ENCODE data around the gene PVRIG.
"Not testable (repeated sequence)": the region's sequence is repeated elsewhere in the genome, so short reads cannot be mapped to it uniquely, and the experiment has no call there.

The PVRIG gene

DNA sequence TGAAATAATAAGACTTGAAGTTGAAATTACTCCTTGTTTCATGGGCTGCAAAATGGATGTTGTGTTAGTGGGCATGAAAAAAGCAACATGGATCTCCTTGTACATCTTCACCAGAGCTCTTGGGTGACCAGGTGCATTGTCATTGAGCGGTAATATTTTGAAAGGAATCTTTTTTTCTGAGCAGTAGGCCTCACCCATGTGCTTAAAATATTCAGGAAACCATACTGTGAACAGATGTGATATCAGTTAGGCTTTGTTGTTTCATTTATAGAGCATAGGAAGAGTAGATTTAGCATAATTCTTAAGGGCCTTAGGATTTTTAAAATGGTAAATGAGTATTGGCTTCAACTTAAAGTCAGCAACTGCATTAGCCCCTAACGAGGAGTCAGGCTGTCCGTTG is 26.8 kb upstream of the PVRIG start:
- in situ Hi-C loops (cut with HindIII; ENCODE audit: low sequenced_read_pairs): no loop called here

DNA sequence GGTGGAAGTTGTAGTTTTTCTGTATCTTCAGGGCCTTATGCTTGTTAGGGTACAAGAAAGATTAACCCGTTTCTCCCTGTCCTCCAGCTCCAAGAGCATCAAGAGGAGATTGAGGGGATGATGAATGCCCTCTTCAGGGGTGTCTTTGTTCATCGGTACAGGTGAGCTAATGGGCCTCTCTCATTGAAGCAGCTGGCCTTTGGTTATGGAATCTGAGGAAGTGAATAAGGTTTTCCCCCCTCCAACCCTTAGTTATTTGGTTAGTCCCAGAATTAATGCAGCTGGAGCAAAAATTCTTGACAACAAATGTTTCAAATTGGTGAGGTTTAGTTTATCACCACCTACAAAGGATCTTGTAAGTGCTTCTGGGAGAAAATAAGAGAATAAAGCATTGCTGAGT is 24.5 kb upstream of the PVRIG start:
- in situ Hi-C loops (cut with HindIII; ENCODE audit: low sequenced_read_pairs): no loop called here

DNA sequence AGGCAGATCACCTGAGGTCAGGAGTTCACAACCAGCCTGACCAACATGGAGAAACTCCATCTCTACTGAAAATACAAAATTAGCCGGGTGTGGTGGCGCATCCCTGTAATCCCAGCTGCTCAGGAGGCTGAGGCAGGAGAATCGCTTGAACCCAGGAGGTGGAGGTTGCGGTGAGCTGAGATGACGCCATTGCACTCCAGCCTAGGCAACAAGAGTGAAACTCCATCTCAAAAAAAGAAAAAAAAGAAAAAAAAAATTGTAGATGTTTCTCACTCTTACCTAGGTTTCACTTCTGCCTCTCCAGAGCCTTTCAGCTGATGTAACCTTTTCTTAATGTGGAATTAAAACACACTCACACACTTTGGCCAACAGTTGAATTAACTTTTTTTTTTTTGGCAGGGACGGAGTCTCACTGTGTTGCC is 23.8 kb upstream of the PVRIG start:
- in situ Hi-C loops (cut with HindIII; ENCODE audit: low sequenced_read_pairs): not testable (repeated sequence)

DNA sequence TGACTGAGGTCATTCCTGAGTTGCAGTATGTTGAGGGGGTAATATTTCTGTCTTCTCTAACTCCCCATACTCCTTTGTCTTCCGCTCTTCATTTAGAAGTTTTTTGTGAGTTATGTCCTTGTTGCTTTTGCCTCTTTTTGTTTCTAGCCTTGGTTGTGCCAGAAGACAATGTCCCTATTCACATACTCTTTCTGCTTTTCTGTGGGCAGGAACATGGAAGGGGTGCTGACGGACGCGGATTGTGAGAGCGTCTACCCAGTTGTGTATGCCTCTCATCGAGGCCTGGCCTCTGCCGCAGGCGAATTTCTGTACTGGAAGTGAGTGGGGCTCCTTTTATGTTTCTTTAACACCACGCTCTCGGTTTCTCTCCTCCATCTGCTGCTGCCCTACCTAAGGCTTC is 21.5 kb upstream of the PVRIG start:
- in situ Hi-C loops (cut with HindIII; ENCODE audit: low sequenced_read_pairs): no loop called here

DNA sequence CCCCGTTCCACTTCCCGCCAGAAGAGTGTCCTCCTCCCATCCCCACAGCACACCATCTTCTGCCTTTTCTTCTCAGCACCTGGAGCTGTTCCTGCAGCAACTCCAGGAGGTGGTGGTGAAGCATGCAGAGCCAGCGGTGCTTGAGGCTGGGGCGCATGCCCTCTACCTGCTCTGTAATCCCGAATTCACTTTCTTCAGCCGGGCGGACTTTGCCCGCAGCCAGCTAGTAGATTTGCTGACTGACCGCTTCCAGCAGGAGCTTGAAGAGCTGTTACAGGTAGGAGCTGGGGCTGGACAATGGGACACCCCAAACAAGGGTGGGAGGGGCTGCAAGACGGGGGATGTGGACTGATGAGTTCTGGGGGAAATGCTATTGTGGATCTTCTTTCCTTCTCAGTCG is 19.1 kb upstream of the PVRIG start:
- in situ Hi-C loops (cut with HindIII; ENCODE audit: low sequenced_read_pairs): no loop called here

DNA sequence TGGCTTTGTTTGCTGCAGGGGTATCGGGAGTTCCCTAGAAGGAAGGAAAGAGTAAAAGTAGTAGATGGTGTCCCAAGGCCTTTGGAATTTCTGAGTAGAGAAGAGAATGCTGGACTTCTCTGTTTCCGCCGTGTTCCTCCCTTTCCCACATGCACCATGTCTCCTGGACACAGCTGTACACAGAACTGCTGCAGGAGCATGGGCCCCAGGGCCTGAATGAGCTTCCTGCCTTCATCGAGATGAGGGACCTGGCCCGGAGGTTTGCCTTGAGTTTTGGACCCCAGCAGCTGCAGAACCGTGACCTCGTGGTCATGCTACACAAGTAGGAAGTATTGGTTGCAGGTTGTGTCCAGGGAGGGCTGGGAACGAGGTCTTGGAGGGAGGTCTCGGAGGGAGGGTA is 15.3 kb upstream of the PVRIG start:
- in situ Hi-C loops (cut with HindIII; ENCODE audit: low sequenced_read_pairs): no loop called here

DNA sequence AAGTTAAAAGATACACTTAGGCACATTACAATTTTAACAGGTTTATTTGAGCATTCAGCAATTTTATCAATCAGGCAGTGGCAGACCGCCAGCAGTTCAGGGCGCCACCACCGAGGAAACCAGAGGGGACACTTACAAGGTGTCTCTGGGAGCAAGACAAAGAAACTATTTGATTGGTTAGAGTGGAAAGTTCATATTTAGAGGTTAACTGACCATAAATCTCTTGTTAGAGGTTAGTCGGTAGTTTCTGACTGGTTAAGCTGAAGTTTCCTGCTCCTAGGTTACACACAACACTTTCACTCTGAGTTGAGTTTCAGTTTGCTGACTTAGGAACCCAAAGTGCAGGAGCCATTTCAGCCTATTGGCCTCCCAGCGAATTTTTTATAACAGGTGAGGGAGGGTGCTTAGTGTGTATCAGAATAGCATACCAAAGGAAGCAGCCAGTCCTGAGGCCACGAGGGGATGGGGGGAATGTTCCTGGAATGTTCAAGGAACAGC is 10.8 kb upstream of the PVRIG start:
- in situ Hi-C loops (cut with HindIII; ENCODE audit: low sequenced_read_pairs): no loop called here

DNA sequence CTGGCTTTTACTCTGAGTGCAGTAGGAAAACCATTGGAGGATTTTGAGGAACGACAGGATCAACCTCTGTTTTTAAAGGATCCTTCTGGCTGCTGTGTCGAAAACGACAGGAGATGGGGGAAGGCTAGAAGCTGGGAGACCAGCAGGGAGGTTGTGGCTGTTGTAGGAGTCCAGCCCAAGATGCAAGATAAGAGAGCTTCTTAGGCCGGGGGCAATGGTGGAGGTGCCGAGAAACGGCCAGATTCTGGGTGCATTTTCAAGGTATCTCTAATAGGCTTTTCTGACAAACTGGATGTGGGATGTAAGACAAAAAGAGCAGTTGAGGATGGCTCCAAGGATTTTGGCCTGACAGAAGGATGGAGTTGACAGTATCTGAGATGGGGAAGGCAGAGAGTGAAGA is 10.3 kb upstream of the PVRIG start:
- in situ Hi-C loops (cut with HindIII; ENCODE audit: low sequenced_read_pairs): no loop called here

DNA sequence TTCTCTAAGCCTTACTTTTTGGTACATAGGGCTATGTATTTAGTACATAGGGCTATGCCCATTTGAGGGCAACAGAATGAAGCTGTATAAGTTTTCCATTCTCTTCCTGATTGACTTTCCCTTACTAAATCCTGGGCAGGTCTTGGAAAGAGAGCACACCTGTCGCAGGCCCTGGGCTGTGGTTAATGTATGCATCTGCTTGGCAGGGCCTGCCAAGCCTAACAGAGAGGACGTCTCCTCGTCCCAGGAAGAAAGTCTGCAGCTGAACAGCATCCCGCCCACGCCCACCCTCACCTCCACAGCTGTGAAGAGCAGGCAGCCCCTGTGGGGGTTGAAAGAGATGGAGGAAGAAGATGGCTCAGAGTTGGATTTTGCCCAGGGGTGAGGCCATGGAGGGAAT is 8.9 kb upstream of the PVRIG start:
- in situ Hi-C loops (cut with HindIII; ENCODE audit: low sequenced_read_pairs): no loop called here

DNA sequence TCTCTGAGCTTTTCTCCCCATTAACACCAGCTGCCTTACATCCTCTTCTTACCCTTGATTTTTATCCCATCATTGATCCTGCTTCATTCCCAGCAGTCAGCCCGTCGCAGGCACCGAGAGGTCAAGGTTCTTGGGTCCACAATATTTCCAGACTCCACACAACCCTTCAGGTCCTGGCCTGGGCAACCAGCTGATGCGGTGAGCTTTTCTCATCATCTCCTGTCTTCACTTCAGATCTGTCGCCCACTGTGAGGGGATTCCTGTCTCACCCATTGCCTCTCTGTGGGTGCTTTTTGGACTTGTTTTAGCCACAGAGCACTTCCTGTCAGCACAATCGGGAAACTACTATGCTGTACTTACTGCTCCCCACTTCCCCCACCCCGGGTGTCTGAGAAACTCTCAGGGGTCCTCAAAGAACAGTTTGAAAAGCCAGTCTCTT is 8.4 kb upstream of the PVRIG start:
- in situ Hi-C loops (cut with HindIII; ENCODE audit: low sequenced_read_pairs): no loop called here

DNA sequence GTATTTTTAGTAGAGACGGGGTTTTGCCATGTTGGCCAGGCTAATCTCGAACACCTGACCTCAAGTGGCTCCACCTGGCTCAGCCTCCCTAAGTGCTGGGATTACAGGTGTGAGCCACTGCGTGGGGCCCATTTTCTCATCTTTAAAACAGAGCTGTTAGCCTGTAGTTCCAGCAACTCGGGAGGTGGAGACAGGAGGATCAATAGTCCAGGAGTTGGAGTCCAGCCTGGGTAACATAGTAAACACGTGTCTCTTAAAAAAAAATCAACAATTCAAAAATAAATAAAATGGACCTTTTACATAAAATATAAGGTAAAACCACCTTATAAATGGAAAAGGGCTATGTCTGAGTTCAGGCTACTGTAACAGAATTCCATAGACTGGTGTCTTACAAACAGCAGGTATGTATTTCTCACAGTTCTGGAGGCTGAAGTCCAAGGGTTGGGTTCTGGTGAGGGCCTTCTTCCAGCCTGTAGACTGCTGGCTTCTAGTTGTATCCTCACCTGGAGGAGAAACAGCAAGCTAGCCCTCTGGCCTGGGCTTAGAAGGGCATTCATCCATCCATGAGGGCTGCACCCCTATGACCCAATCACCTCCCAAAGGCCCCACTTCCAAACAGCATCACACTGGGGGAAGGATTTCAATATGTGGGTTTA is 7.0 kb upstream of the PVRIG start:
- in situ Hi-C loops (cut with HindIII; ENCODE audit: low sequenced_read_pairs): no loop called here

DNA sequence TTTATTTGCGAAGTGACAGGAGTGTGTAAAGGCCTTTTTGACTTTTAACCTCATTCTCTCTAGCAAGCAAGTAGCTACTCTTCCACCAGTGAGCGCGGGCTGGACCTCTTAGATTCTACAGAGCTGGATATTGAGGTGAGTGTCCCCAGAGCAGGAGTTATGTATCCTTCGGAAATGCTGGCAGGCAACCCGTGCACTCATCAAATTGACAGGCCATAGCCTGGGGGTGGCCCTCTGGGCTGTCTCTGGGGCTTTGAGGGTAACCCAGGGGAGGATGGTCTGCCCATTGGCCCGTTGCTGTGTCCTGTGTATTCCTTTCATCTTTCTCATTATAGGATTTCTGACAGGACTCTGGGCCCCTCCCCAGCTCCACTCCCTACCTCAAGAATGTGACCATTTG is 6.1 kb upstream of the PVRIG start:
- in situ Hi-C loops (cut with HindIII; ENCODE audit: low sequenced_read_pairs): no loop called here

DNA sequence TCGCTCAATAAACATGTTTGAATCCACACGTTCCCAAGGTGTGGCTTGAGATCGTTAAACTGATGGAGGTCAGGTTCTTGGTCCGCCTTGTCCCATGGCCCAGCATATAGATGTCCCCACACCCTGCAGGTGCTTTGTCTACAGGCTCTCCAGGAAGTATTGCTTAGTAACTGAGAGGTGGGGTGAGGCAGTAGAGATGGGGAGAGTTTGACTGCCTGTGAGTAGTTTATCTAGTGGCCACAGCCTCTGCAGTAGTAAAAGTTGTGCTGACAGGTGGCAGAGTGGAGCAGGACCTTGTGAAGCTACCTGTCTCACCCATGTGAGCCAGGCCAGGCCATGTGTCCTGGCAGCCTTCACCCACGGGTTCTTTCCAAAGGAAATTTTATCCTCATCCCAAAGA is 5.4 kb upstream of the PVRIG start:
- in situ Hi-C loops (cut with HindIII; ENCODE audit: low sequenced_read_pairs): not testable (repeated sequence)

DNA sequence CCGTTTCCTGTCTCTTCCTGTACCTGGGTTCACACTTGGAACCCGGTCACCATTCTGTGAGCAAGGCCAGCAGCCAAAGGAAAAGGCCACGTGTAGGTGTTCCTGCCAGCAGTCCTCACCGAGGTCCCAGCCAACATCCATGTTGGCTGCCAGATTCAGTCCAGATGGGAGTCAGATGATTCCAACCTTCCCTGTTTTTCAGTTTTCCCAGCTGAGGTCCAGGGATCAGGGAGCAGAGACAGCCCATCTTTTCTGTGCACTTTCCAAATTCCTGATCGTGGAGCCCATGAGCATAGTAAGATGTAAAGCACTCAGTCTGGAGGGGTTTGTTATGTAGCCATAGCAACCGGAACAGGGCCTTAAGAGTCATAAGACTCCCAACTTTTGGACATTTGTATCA is 3.9 kb upstream of the PVRIG start:
- in situ Hi-C loops (cut with HindIII; ENCODE audit: low sequenced_read_pairs): no loop called here

DNA sequence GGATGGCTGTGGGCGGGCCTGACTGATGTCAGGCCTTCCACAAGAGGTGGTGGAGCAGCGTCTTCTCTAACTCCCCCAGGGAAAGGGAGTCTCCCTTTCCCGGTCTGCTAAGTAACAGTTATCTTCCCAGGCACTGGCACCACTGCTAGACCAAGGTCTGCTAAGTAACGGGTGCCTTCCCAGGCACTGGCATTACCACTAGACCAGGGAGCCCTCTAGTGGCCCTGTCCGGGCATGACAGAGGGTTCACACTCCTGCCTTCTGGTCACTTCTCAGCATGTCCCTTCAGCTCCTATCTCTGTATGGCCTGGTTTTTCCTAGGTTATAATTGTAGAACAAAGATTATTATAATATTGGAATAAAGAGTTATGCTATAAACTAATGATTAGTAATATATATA is 1.8 kb upstream of the PVRIG start:
- in situ Hi-C loops (cut with HindIII; ENCODE audit: low sequenced_read_pairs): not testable (repeated sequence)

DNA sequence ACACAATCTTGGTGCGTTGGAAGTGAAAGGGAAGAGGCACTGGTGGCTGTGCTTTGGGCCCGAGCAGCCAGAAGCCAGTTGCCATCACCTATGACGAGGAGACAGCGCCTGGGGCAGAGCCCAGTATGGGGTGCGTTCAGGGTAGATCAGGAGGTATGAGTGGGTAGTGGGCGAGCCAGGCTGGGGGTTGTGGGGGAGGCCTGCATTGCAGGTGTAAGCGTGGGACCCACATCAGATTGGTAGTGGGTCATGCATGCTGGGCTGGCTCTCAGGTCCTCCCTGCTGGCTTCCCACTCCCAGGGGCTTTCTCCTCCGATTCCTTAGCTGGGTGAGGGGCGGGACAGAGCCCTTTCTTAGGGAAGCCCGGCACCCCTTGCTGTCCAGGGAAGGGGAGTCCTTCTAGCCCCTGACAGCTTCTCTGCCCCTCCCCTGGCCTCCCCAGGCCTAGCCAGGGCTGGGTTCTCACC is 445 bp upstream of the PVRIG start:
- in situ Hi-C loops (cut with HindIII; ENCODE audit: low sequenced_read_pairs): no loop called here

DNA sequence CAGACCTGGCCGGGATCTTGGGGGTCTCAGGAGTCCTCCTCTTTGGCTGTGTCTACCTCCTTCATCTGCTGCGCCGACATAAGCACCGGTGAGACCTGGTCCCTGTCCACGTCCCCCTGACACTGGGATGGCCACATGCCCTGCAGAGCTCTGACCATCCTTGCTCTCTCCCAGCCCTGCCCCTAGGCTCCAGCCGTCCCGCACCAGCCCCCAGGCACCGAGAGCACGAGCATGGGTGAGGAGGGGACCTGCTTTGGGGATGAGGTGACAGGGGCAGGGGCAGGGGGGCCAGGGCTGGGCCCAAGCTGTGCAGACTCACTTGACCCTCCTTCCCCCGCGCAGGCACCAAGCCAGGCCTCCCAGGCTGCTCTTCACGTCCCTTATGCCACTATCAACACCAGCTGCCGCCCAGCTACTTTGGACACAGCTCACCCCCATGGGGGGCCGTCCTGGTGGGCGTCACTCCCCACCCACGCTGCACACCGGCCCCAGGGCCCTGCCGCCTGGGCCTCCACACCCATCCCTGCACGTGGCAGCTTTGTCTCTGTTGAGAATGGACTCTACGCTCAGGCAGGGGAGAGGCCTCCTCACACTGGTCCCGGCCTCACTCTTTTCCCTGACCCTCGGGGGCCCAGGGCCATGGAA is 959 bp downstream of the PVRIG start:
- in situ Hi-C loops (cut with HindIII; ENCODE audit: low sequenced_read_pairs): no loop called here

DNA sequence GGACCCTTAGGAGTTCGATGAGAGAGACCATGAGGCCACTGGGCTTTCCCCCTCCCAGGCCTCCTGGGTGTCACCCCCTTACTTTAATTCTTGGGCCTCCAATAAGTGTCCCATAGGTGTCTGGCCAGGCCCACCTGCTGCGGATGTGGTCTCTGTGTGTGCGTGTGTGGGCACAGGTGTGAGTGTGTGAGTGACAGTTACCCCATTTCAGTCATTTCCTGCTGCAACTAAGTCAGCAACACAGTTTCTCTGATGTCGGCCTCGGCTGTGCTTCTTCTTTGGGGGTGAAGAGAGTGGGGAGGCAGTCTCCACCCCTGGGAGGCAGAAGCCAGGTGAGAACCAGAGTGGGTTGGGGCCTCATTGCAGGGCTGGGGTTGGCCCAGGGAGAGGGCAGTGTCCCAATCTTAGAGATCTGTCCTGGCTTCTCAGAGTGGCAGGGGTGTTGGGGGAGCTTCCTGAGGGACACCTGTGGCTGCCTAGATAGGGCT is 1.5 kb downstream of the PVRIG start:
- in situ Hi-C loops (cut with HindIII; ENCODE audit: low sequenced_read_pairs): no loop called here

DNA sequence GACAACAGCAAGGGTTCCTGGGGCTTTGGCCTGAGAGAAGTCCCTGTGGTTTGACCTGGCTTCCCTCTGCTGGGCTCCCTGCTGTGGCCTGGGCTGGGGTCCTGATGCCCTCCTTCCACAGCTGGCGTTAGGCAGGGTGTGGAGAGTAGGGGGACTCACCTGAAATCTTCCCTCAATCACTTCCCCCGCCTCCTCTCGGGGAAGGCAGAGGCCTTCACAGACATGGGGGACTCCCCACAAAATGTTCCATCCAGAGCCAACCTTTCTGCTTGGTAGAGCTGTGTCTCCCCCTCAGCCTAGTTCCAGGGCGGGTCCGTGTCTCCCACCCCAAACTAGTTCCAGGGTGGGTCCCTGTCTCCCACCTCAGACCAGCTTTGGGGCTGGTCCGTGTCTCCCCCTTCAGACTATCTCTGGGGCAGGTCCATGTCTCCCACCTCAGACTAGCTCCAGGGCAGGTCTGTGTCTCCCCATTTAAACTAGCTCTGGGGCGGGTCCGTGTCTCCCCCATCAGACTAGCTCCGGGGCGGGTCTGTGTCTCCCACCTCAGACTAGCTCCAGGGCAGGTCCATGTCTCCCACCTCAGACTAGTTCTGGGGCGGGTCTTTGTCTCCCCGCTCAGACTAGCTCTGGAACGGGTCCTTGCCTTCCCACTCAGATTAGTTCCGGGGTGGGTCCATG is 2.2 kb downstream of the PVRIG start:
- in situ Hi-C loops (cut with HindIII; ENCODE audit: low sequenced_read_pairs): no loop called here

DNA sequence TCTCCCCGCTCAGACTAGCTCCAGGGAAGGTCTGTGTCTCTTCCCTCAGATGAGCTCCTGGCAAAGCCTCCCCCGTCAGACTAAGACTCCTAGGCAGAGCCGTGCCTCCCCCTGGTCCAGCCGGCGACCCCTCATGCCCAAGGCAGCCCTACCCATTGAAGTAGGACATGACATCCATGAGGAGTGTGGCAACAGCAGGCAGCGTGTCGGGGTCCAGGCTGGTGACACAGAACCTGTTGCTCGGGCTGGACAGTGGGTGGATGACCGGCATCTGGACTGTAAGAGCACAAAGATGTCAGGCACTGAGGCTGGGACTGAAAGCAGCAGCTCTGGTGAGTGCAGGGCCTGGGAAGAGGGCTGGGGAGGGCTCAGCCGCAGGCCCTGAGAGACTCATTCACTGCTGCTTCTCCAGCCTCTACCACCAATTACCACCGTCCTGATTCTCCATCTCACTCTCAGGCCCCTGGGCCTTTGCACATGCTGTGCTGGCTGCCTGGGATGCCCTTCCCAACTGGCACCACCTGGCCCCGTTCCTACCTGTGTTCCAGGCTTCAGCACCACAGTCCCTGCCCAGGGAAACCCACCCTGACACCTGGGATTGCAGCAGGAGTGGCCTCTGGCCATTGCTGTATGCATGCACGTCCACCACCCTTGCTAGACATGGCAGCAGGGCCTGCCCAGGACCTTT is 2.8 kb downstream of the PVRIG start:
- in situ Hi-C loops (cut with HindIII; ENCODE audit: low sequenced_read_pairs): no loop called here

DNA sequence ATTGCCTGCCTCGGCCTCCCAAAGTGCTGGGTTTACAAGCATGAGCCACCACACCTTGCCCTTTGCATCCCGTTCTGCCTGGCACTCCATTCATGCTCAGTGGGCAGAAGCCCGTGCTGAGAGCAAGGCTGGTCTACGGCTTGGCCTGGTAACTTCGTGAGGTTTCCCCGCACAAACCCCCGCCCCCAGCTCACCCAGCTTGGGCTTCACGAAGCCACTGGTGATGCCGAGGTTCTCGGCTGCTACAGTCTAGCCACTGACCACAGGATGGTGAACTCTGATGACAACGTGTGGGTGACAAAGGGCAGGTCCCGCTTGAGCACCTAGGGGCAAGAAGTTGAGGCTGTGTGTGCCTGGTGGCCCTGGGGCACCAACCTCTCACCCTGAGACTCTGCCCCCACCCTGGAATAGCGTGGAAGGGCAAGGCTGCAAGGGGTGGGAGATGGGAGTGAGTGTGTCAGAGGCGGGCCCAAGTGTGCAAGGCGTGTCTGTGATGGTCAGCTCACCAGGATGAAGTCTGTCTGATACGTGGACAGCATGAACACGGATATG is 3.7 kb downstream of the PVRIG start:
- in situ Hi-C loops (cut with HindIII; ENCODE audit: low sequenced_read_pairs): not testable (repeated sequence)
